ENCODE data around the gene F2R.
"Not testable (repeated sequence)": the region's sequence is repeated elsewhere in the genome, so short reads cannot be mapped to it uniquely, and the experiment has no call there.

F2R gene

DNA sequence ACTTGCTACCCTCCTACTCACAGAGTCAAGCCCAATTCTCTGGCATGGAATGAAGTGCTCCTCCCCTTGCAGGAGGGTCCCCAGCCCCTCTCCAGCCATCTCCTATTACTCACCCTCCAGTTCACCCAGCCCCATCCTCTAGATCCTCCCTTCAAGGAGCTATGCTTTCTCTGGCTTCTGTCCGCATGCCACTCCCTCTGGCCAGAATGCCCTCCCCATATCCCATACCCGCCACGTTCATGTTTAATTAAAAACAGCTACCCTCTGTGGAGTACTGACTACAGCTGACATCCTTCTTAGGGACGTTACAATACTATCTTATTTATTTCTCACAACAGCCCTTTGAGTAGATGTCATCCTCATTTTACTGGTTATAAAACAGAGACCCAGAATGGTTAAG lies 3.0 kb downstream of the F2R start:
- DNase-seq (ENCODE audit: low read depth in 2 of 2), result no peak

DNA sequence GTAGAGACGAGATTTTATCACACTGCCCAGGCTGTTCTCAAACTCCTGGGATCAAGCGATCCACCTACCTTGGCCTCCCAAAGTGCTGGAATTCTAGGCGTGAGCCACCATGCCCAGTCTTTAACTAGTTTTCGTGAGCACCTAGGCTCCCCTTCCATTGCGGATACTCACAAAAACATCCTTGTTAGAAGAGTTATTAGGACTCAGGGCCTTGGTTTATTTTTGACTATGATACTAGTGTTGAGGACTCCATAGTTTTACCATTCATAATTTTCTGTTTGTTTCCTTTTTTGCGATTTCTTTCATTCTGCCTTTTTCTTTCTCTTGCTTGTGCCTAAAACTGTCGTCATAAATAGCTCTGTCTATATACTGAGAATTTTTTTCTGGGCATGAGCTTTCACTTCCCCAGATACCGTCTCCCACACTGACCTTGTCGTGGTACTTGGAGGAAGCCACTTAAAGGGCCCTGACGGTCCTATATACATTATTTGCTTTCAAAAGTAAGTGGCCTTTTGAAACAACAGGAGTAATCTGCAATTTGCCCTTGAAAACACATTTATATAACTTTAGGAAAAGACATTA lies 5.2 kb downstream of the F2R start:
- no peak for DNase-seq (ENCODE audit: low read depth in 2 of 2)

DNA sequence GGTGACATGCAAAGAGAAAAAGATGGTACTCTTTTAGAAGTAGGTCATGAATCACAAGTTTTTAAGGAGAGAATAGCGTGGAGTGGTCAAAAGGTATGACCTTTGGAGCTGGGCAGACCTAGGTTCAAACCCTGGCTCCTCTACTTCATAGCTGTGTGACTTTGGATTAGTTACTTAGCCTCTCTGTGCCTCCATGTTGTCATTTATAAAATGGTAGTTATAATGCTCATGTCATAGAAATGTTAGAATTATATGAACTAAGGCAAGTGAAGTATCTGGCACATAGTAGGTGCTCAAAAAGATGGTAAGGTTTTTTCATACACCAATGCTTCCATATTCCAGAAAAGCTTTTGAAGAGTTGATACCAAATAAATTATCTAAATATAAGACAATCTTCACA lies 7.3 kb downstream of the F2R start:
- DNase-seq (ENCODE audit: low read depth in 2 of 2), result no peak

DNA sequence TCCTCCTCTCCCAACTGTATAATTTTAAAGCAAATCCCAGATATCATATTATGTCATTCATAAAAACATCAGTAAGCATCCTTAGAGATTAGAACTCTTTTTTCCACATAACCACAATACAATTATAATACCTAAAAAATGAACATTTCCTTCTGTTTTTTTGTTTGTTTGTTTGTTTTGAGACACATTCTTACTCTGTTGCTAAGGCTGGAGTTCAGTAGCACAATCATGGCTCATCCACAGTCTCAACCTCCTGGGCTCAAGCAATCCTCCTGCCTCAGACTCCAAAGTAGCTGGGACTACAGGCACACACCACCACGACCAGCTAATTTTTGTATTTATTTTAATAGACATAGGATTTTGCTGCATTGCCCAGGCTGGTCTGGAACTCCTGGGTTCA lies 8.0 kb downstream of the F2R start:
- DNase-seq (ENCODE audit: low read depth in 2 of 2), result no peak

DNA sequence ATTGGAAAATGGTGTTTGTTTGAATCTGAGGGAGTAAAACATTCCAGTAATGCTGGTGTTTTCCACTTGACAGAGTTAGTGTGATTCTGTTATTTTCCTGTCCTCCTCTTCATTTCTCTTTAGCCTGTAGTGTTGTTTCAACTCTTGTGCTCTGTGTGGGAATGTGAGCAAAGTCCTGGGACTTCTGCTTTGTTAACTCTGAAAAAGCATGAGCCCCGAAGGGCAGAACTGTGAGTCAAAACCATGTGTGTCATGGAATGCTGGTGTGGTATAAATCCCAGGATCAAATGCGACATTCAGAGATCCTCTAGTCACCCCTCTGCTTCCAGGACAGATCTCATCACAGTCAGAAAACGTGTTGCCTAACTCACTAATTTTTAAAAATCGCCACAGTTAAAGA lies 8.9 kb downstream of the F2R start:
- DNase-seq (ENCODE audit: low read depth in 2 of 2), result no peak

DNA sequence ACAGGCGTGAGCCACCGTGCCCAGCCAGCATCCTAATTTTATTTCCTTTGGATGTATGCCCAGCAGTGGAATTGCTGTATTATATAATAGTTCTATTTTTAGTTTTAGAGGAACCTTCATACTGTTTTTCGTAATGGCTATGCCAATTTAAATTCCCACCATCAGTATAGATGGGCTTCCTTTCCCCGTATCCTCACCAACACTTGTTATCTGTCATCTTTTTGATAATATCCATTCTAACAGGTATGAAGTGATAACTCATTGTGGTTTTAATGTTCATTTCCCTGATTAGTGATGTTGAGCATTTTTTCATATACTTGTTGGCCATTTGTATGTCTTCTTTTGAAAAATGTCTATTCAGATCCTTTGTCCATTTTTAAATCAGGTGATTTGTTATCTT lies 13.0 kb downstream of the F2R start:
- no peak for DNase-seq (ENCODE audit: low read depth in 2 of 2)

DNA sequence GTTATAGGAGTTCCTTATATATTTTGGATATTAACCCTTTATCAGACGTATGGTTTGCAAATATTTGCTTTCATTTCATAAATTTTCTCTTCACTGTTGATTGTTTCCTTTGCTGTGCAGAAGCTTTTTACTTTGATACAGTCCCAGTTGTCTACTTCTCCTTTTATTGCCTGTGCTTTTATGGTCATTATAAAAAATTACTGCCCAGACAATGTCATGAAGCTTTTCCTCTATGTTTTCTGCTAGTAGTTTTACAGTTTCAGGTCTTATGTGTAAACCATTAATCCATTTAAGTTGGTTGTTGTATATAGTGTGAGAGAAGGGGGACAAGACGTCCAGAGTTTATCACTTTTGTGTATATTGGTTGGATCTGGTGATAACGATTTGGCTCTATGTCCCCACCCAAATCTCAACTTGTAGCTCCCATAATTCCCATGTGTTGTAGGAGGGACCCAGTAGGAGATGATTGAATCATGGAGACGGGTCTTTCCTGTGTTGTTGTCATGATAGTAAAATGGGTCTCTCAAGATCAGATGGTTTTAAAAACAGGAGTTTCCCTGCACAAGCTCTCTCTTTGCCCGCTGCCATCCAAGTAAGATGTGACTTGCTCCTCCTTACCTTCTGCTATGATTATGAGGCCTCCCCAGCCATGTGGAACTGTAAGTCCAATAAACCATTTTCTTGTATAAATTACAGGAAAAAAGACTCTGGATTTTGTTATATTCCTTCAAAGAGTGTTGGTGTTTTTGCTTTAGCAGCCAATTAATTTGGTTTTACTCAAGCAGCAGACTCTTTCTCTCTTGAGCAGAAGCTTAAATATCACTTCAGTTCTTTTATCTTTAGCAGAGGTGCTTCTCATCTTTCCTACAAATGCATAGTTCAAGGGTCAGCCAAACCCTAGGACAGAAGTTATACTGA lies 13.7 kb downstream of the F2R start:
- DNase-seq (ENCODE audit: low read depth in 2 of 2), result no peak

DNA sequence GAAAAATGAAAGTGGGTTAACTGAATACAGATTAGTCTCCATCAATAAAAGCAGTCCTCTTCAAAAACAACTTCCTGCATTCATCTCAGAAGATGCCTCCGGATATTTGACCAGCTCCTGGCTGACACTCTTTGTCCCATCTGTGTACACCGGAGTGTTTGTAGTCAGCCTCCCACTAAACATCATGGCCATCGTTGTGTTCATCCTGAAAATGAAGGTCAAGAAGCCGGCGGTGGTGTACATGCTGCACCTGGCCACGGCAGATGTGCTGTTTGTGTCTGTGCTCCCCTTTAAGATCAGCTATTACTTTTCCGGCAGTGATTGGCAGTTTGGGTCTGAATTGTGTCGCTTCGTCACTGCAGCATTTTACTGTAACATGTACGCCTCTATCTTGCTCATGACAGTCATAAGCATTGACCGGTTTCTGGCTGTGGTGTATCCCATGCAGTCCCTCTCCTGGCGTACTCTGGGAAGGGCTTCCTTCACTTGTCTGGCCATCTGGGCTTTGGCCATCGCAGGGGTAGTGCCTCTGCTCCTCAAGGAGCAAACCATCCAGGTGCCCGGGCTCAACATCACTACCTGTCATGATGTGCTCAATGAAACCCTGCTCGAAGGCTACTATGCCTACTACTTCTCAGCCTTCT lies 16.6 kb downstream of the F2R start:
- no peak for DNase-seq (ENCODE audit: low read depth in 2 of 2)

DNA sequence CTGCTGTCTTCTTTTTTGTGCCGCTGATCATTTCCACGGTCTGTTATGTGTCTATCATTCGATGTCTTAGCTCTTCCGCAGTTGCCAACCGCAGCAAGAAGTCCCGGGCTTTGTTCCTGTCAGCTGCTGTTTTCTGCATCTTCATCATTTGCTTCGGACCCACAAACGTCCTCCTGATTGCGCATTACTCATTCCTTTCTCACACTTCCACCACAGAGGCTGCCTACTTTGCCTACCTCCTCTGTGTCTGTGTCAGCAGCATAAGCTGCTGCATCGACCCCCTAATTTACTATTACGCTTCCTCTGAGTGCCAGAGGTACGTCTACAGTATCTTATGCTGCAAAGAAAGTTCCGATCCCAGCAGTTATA lies 17.1 kb downstream of the F2R start:
- DNase-seq (ENCODE audit: low read depth in 2 of 2), result no peak

DNA sequence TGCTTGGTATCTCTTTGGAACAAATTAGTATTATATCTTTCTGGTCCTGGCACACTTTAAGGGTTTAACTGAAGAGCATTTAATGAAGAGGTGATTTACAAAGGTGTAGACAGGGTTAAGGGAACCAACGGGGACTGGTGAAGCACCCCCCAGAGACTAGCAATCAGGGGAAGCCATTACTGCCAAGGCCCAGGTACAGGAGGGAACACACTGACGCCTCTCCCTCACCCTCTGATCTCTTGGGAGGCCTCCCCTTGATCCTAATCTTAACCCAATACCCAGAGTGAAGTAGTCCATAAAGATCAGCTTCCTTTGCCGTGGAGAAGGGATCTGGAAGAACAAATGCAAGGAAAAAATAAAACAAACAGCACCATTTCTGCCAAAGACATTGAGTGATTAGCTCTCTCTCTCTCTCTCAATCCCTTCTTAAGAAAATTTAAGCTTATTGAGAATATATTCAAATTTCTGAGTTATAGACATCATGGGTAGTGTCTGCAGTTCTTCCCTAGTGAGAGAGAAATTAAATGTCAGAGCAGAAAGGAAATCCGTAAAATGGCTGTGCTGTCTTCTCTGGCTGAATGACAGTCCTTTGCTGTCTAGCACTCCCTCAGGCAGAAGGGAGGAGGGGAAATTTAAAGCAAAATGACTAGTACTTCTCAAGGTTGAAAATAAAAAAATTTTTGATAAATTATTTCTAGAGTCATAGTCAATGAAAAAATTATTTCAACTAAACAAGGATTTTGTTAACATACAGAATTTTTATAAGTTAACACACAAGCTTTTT lies 20.0 kb downstream of the F2R start:
- DNase-seq (ENCODE audit: low read depth in 2 of 2), result no peak

DNA sequence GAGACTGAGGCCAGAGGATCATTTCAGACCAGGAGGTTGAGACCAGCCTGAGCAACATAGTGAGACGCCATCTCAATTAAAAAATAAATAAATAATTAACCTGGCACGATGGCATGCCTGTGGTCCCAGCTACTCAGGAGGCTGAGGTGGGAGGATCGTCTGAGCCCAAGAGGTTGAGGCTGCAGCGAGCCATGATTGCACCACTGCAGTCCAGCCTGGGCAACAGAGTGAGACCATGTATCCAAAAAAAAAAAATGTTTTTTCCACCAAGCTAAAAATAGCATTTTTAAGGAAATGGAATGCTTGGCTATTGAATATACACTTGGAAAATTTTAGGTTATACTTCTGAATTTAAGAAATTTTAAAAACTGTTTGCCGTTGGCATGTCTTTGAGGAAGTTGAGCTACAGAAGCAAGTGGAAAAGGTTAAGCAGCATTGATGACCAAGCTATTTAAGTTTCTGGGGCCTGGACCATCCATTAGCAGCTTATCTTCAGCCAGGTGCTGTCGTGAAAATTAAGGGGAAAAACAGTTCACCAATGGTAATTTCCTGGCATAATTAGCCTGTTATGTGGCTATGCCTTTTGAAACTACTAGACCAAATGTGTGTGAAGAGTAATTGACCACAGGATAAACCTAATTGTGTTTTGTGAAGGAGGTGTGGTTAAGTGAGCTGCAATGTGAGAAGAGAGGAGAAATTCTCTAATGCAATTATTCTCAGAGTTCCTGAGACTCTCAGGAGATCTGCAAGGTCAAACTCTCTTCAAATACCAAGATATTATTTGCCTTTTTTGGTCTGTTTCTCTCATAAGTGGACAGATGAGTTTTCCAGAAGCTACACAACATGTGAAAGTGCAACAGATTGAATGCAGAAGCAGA lies 21.0 kb downstream of the F2R start:
- no peak for DNase-seq (ENCODE audit: low read depth in 2 of 2)

DNA sequence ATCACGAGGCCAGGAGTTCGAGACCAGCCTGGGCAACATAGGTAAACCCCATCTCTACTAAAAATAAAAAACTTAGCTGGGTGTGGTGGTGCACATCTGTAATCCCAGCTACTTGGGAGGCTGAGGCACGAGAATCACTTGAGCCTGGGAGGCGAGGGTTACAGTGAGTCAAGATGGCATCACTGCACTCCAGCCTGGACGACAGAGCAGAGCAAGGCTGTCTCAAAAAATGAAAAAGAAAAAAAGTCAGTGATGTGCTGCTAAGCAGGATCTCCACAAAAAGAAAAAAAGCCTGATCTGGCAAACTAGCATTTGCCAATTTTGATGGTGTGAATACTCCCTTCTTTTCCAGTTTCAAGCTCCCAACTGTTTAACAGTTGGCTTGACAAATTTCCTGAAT lies 21.9 kb downstream of the F2R start:
- no peak for DNase-seq (ENCODE audit: low read depth in 2 of 2)

DNA sequence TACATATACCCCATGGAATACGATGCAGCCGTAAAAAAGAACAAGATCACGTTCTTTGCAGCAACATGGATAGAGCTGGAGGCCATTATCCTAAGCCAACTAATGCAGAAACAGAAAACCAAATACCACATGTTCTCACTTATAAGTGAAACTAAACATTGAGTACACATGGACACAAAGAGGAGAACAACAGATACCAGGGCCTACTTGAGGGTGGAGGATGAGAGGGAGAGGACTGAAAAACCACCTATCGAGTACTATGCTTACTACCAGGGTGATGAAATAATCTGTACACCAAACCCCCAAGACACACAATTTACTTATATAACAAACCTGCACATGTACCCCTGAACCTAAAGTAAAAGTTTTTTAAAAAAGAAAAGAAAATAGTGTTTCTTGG lies 25.6 kb downstream of the F2R start:
- DNase-seq (ENCODE audit: low read depth in 2 of 2), result not testable (repeated sequence)

DNA sequence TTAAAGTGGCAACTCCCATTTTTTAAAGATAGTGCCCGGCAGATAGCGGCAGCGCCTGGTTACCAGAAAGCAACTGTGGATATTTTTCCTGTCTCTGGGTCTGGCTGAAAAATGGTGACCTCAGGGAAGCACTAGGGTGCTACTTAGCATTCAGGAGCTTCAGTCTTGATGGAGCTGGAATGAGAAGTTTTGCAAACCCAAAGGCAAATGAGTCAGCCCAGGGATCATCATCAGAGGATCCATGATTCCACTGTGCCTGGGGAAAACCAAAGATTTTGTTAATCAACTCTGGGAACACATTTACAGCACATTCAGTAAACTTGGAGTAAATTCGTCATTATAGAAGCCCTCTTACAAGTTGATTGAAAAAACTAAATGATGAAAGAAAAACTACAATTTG lies 26.7 kb downstream of the F2R start:
- no peak for DNase-seq (ENCODE audit: low read depth in 2 of 2)

DNA sequence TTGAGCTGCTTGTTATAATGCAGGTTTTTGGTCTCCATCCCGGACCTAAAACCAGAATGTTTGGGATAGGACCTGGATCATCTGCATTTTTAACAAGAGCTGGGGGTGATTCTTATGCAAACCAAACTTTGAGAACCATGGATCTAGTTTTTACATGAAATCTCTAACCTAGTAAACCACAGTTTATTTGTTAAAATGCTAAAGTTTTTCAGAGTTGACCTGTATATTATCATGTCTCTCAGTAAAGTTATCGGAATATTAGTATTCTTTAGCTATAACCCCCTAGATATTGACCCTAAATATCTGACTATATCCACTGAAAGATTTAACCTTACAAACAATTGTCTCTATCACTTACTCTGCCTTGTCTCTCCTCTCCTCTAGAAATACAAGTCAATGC lies 28.7 kb downstream of the F2R start:
- no peak for DNase-seq (ENCODE audit: low read depth in 2 of 2)

DNA sequence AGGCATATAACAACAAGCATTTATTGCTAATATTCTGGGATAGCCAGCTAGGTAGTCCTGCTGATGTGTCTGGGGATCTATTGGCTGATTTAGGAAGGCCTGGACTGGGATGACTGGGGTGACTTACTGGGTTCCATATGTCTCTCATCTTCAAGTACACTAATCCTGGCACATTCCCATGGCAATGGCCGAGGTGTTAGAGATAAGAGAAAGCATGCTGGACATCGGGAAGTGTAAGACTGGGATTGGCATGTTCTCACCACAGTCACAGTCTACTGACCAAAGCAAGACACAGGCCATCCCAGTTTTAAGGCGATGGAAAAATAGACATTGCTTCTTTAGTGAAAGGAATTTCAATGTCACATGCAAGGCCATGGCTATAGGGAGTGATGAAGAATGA lies 29.7 kb downstream of the F2R start:
- no peak for DNase-seq (ENCODE audit: low read depth in 2 of 2)

DNA sequence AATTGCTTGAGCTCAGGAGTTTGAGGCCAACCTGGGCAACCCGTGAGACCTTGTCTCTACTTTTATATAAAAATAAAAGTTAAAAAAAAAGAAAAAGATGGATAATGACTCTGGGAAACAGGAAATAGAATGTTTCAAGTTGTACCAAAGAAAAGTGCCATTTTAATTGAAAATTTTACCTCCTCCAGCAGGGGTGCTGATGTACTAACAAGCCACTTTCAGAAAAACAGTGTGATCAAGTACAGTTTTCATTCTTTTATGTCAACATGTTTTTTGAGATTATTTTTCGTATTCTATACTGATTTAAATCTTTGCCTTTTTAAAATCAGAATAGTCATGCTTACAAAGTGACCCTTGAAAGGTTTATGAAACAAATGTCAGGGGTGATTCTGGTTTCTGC lies 30.8 kb downstream of the F2R start:
- no peak for DNase-seq (ENCODE audit: low read depth in 2 of 2)

DNA sequence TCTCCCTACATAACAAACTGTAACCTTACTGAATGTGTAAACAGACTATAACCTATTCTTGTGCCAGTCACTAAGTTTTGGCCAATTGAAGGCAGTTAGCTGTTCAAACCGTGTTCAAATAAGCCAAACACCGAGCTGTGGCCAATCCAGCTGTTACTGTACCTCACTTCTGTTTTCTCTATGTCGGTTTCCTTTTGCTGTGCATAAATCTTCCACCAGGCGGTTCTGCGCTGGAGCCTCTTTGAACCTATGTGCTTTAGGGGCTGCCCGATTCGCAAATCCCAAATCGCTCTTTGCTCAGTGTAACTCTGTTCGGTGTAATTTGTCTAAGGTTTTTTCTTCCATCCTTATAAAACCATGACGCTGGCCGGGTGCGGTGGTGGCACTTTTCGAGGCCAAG lies 31.8 kb downstream of the F2R start:
- no peak for DNase-seq (ENCODE audit: low read depth in 2 of 2)

DNA sequence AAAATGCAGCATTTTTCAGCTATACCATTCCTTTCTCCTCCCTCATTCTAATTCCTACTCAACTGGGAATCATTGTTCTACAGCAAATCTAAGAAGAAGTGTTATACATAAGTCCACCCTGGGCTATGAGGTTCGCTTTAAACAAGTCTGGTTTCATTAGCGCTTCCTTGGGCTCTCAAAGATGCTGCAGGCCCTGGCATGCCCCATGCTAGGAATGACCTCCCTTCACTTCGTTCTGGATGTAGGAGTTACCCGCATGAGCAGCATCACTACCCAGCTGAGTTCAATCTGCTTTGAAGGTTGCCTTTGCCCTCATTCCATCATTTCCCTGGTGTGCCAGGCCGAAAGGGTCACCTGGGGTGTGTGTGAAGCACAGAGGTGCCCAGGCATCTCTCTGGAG lies 35.4 kb downstream of the F2R start:
- no peak for DNase-seq (ENCODE audit: low read depth in 2 of 2)

DNA sequence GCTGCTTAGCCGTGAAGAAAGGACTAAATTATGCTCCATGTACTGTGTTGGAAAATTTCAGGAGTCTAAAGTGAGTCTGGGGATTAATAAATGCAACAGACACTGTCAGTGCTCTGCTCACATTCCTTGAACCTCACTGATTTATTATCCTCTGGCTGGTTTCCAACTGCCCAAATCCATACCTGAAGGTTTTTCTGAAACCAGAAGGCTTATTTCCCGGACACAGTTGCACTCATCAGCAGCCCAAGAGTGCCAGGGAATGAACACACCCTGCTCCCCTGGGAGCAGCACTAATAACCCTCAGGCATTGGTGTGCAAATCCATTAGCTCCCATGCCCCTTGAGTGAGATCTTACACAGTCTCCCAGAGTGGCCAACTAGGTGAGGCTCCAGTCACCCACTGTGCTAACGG lies 38.7 kb downstream of the F2R start:
- DNase-seq (ENCODE audit: low read depth in 2 of 2), result no peak

Measured in stimulated activated CD8-positive, alpha-beta memory T cell treated with anti-CD3 and anti-CD28 coated beads, Interleukin-15, amount 100 ng/mL, for 4 hours (primary cell).